Measurements from ENCODE around the gene ZNF69. TPM values are rescaled to one million over a fixed set of nuclear protein-coding genes. Genes with fewer than 3 reads are reported as not detected.

ZNF69 gene
- total and polyA plus RNA-seq, 2 of the 13 experiments (the other 11 are each of a cell fraction or from before 2014, with no cell fraction given): 9.6 to 21.0 TPM

DNA sequence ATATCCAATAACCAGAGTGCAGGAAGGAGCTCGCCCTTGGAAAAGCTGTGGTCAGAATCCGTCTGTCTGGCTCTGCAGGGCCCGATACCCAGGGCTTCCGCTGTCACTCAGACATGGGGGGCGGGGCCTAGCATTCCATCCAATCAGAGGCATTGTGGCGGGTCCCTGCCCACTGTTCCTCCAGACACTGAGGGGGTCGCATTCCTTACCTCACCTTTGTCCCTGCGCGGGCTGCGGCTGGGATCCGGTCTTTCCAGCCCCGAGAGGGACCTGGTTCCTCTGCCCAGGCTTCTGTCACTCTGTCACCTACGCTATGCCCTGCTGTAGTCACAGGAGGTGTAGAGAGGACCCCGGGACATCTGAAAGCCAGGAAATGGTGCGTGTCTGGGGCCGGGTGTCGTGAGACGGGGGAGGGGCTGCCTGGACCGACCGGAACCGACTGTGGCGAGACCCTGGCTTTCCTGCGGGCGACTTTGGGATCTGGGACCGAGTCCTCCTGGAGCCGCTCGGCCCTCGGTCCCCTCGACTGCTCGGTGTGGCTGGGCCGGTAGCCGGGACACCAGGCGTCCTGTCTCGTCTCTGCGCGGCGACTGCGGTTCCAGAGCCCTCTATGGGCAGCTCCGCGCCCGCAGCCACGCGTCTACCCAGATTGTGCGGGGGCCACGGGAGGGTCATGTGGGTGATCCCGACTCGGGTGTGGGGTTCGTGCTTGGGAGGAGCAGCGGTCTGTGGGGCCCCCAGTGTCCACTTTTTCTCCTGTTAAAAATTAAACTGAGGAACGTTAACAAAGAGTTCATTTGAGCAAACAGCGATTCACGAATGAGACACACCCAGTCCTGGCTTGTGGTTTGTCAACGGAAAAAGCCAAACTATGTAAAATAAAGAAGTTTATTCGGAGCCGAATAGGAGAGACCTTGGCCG is at the start of gene ZNF69 (continued):
- TF ChIP-seq, protein P1, sequence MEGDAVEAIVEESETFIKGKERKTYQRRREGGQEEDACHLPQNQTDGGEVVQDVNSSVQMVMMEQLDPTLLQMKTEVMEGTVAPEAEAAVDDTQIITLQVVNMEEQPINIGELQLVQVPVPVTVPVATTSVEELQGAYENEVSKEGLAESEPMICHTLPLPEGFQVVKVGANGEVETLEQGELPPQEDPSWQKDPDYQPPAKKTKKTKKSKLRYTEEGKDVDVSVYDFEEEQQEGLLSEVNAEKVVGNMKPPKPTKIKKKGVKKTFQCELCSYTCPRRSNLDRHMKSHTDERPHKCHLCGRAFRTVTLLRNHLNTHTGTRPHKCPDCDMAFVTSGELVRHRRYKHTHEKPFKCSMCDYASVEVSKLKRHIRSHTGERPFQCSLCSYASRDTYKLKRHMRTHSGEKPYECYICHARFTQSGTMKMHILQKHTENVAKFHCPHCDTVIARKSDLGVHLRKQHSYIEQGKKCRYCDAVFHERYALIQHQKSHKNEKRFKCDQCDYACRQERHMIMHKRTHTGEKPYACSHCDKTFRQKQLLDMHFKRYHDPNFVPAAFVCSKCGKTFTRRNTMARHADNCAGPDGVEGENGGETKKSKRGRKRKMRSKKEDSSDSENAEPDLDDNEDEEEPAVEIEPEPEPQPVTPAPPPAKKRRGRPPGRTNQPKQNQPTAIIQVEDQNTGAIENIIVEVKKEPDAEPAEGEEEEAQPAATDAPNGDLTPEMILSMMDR (CRISPR knock-in tag; IDR thresholded peaks at IDR 0.05): peak; percentile 42; the same call in 1 of the 2 replicates
- no peak for TF ChIP-seq ZEB1 (IDR thresholded peaks at IDR 0.05; ENCODE audit: insufficient replicate concordance, low read depth)
- TF ChIP-seq, protein P2, sequence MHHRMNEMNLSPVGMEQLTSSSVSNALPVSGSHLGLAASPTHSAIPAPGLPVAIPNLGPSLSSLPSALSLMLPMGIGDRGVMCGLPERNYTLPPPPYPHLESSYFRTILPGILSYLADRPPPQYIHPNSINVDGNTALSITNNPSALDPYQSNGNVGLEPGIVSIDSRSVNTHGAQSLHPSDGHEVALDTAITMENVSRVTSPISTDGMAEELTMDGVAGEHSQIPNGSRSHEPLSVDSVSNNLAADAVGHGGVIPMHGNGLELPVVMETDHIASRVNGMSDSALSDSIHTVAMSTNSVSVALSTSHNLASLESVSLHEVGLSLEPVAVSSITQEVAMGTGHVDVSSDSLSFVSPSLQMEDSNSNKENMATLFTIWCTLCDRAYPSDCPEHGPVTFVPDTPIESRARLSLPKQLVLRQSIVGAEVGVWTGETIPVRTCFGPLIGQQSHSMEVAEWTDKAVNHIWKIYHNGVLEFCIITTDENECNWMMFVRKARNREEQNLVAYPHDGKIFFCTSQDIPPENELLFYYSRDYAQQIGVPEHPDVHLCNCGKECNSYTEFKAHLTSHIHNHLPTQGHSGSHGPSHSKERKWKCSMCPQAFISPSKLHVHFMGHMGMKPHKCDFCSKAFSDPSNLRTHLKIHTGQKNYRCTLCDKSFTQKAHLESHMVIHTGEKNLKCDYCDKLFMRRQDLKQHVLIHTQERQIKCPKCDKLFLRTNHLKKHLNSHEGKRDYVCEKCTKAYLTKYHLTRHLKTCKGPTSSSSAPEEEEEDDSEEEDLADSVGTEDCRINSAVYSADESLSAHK (CRISPR knock-in tag; IDR thresholded peaks at IDR 0.05; ENCODE audit: borderline replicate concordance): no peak
- no peak for TF ChIP-seq EZH2 (conservative IDR thresholded peaks at IDR 0.05; ENCODE audit: low read depth, low read length)
- peak; percentile 64 for TF ChIP-seq SP2 (CRISPR knock-in tag; IDR thresholded peaks at IDR 0.05)
- peak; percentile 41; the same call in 1 of the 2 replicates for TF ChIP-seq ZNF792 (CRISPR knock-in tag; IDR thresholded peaks at IDR 0.05)
- peak; percentile 69 for TF ChIP-seq THAP11 (CRISPR knock-in tag; IDR thresholded peaks at IDR 0.05)
- peak; percentile 92 for TF ChIP-seq POLR2G (IDR thresholded peaks at IDR 0.05; ENCODE audit: low read depth, low read length)
- no peak for TF ChIP-seq FOXO1 (CRISPR knock-in tag; IDR thresholded peaks at IDR 0.05)
- TF ChIP-seq CENPT (CRISPR knock-in tag; IDR thresholded peaks at IDR 0.05; ENCODE audit: low read depth): 0 out of 2 replicates have a peak, but pooled peaks have one; percentile 33
- peak; percentile 61; the same call in 1 of the 2 replicates for TF ChIP-seq FOXC1 (CRISPR knock-in tag; IDR thresholded peaks at IDR 0.05; ENCODE audit: borderline replicate concordance)
- no peak for TF ChIP-seq ZMYM2 (CRISPR knock-in tag; IDR thresholded peaks at IDR 0.05)
- TF ChIP-seq MXI1 (IDR thresholded peaks at IDR 0.05; ENCODE audit: borderline replicate concordance, low read depth, low read length): no peak; the same call in 2 of the 3 replicates
- TF ChIP-seq ZFP36 (IDR thresholded peaks at IDR 0.05; ENCODE audit: borderline replicate concordance, low read depth, low read length, partially characterized antibody): no peak
- TF ChIP-seq, protein P3, sequence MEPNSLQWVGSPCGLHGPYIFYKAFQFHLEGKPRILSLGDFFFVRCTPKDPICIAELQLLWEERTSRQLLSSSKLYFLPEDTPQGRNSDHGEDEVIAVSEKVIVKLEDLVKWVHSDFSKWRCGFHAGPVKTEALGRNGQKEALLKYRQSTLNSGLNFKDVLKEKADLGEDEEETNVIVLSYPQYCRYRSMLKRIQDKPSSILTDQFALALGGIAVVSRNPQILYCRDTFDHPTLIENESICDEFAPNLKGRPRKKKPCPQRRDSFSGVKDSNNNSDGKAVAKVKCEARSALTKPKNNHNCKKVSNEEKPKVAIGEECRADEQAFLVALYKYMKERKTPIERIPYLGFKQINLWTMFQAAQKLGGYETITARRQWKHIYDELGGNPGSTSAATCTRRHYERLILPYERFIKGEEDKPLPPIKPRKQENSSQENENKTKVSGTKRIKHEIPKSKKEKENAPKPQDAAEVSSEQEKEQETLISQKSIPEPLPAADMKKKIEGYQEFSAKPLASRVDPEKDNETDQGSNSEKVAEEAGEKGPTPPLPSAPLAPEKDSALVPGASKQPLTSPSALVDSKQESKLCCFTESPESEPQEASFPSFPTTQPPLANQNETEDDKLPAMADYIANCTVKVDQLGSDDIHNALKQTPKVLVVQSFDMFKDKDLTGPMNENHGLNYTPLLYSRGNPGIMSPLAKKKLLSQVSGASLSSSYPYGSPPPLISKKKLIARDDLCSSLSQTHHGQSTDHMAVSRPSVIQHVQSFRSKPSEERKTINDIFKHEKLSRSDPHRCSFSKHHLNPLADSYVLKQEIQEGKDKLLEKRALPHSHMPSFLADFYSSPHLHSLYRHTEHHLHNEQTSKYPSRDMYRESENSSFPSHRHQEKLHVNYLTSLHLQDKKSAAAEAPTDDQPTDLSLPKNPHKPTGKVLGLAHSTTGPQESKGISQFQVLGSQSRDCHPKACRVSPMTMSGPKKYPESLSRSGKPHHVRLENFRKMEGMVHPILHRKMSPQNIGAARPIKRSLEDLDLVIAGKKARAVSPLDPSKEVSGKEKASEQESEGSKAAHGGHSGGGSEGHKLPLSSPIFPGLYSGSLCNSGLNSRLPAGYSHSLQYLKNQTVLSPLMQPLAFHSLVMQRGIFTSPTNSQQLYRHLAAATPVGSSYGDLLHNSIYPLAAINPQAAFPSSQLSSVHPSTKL (CRISPR knock-in tag; IDR thresholded peaks at IDR 0.05): peak; percentile 40
- no peak for TF ChIP-seq RAD51 (IDR thresholded peaks at IDR 0.05; ENCODE audit: borderline replicate concordance)
- TF ChIP-seq ZNF232 (CRISPR knock-in tag; IDR thresholded peaks at IDR 0.05; ENCODE audit: borderline replicate concordance): peak; percentile 49; the same call in 1 of the 2 replicates
- peak; percentile 45; the same call in 1 of the 2 replicates for TF ChIP-seq KDM4B (CRISPR knock-in tag; IDR thresholded peaks at IDR 0.05)
- TF ChIP-seq ZFP37 (CRISPR knock-in tag; IDR thresholded peaks at IDR 0.05; ENCODE audit: borderline replicate concordance): peak; percentile 22; the same call in 1 of the 2 replicates
- peak; percentile 70 for TF ChIP-seq ZNF430 (CRISPR knock-in tag; IDR thresholded peaks at IDR 0.05)
- no peak for TF ChIP-seq JUN (CRISPR knock-in tag; IDR thresholded peaks at IDR 0.05)
- peak; percentile 68; the same call in 1 of the 2 replicates for TF ChIP-seq ZNF20 (CRISPR knock-in tag; IDR thresholded peaks at IDR 0.05)
